Prostate gland (tissue), 2 donors: Measurements from ENCODE around the gene SLC11A1. TPM values are rescaled to one million over a fixed set of nuclear protein-coding genes. Genes with fewer than 3 reads are reported as not detected.
A peak's percentile ranks its signal among the peaks of the same experiment; 100 is the strongest.

Experiments
- DNase-seq: peaks from one replicate; pipeline ENCODE4 v3.0.0-alpha.2; 2019; ENCODE audit warnings: low spot score
- H3K27ac ChIP-seq, 2 donors: fragments of 200-600 bp; sonication (generic); 2 replicates each; pipeline ENCODE4 v1.5.1; 2017 to 2019
- H3K27me3 ChIP-seq: fragments of 200-600 bp; sonication (generic); replicated peaks from 2 replicates; pipeline ENCODE4 v1.5.1; 2019; ENCODE audit not compliant: insufficient read depth
- H3K36me3 ChIP-seq, 2 donors: fragments of 200-600 bp; sonication (generic); 1 replicate in 1 of 2; 2 replicates in 1 of 2; pipeline versions ENCODE4 v1.5.1 to v1.8.1; 2017 to 2019
- H3K4me1 ChIP-seq: fragments of 200-600 bp; sonication (generic); replicated peaks from 2 replicates; pipeline ENCODE4 v1.5.1; 2019
- H3K4me3 ChIP-seq, 2 donors: fragments of 200-600 bp; sonication (generic); 2 replicates each; pipeline ENCODE4 v1.5.1; 2017 to 2019
- H3K9me3 ChIP-seq: fragments of 200-600 bp; sonication (generic); 2 replicates; pipeline ENCODE4 v1.5.1; 2017
- CTCF ChIP-seq, 4 experiments: fragments of 200-600 bp in 2 of 4; fragments of 450-650 bp in 2 of 4; sonication (generic) in 2 of 4; IDR thresholded peaks; 1 replicate in 3 of 4; 2 replicates in 1 of 4; pipeline ENCODE4 v1.5.1; 2016 to 2019; ENCODE audit warnings: antibody characterized with exemption in 4 of 4, mild to moderate bottlenecking in 2 of 4, moderate library complexity in 2 of 4
- POLR2A ChIP-seq: fragments of 450-650 bp; IDR thresholded peaks from one replicate; pipeline ENCODE4 v1.6.1; 2016; ENCODE audit warnings: antibody characterized with exemption, mild to moderate bottlenecking
- POLR2AphosphoS5 ChIP-seq: sonication (generic); formaldehyde crosslinking; IDR thresholded peaks from one replicate; pipeline ENCODE4 v1.6.1; 2017; ENCODE audit warnings: antibody characterized with exemption
- WGBS: methylation state at CpG from one replicate; pipeline ENCODE4 v1.1.5; 2018; 5-methylcytosine and 5-hydroxymethylcytosine counted together
- intact Hi-C: fragments of 100-400 bp; cut with DNase I; formaldehyde crosslinking; loops from one replicate; pipeline ENCODE4 v1.14.2; 2022
- total RNA-seq, 2 donors: library from RNA; depleted of rRNA; stranded (reverse); fragments of >200 nt; gene quantifications; one replicate each; pipeline ENCODE4 v1.1.0, GENCODE V29; 2016

SLC11A1 gene
- total RNA-seq, 2 donors from 2014 or later = 10.8 to 11.4 TPM

- WGBS = 70% methylated on average over 17 of the region's 17 CpGs
- Histone ChIP-seq H3K9me3 (no peaks in the 10 kb centered on the region), H3K36me3 (no peaks in the 10 kb centered on the region), H3K27me3 (no peaks in the 10 kb centered on the region), H3K4me3 (peak overlapping the region; percentile 6 to 11), H3K27ac (peak overlapping the region in 1 of 2 donors; percentile 56), H3K4me1 (no peaks in the 10 kb centered on the region)
- no peak for DNase-seq
- TF ChIP-seq POLR2AphosphoS5 (no peak), POLR2A (no peak)
- intact Hi-C loops = loop anchor here (5.0 kb wide), 1 partner anchor 55 kb away; no protein-coding TSS in a partner anchor
Observed at GRCh38 chr2:218357236-218358177, 24.6 kb upstream of the SLC11A1 start.

- H3K4me1 ChIP-seq = no peaks in the 10 kb centered on the region
- no peak overlapping the region for H3K4me3 ChIP-seq
- intact Hi-C loops = no loop called here
- TF ChIP-seq POLR2A (no peak), CTCF (IDR thresholded peaks at IDR 0.05) (no peak), POLR2AphosphoS5 (no peak)
- H3K27ac ChIP-seq = no peak overlapping the region
- DNase-seq = no peak
- 95% methylated on average over 4 of the region's 4 CpGs for WGBS
- no peaks in the 10 kb centered on the region for H3K27me3 ChIP-seq
- H3K9me3 ChIP-seq = no peaks in the 10 kb centered on the region
- H3K36me3 ChIP-seq = no peaks in the 10 kb centered on the region
Observed at GRCh38 chr2:218360453-218360852, 21.6 kb upstream of the SLC11A1 start.

- DNase-seq = no peak
- intact Hi-C loops = no loop called here
- Histone ChIP-seq H3K9me3 (no peaks in the 10 kb centered on the region), H3K27ac (no peak overlapping the region), H3K36me3 (no peaks in the 10 kb centered on the region), H3K27me3 (no peaks in the 10 kb centered on the region), H3K4me1 (no peaks in the 10 kb centered on the region), H3K4me3 (no peak overlapping the region)
- WGBS = 92% methylated on average over 8 of the region's 8 CpGs
- TF ChIP-seq CTCF (IDR thresholded peaks at IDR 0.05) (no peak), POLR2AphosphoS5 (no peak), POLR2A (no peak)
Observed at GRCh38 chr2:218362606-218363005, 19.5 kb upstream of the SLC11A1 start.

GRCh38 chr2:218363736-218364135 lies 18.3 kb upstream of the SLC11A1 start:
- TF ChIP-seq POLR2AphosphoS5 (no peak), POLR2A (no peak), CTCF (IDR thresholded peaks at IDR 0.05) (no peak)
- DNase-seq = no peak
- H3K4me3 ChIP-seq = no peak overlapping the region
- intact Hi-C loops = no loop called here
- WGBS = 82% methylated on average over 3 of the region's 3 CpGs
- no peaks in the 10 kb centered on the region for H3K27me3 ChIP-seq
- H3K36me3 ChIP-seq = no peaks in the 10 kb centered on the region
- peaks cover 3% of the 10 kb centered on the region for H3K4me1 ChIP-seq
- no peak overlapping the region for H3K27ac ChIP-seq
- no peaks in the 10 kb centered on the region for H3K9me3 ChIP-seq

- WGBS = 84% methylated on average over 6 of the region's 6 CpGs
- intact Hi-C loops = no loop called here
- no peak overlapping the region for H3K4me3 ChIP-seq
- no peak for DNase-seq
- H3K27me3 ChIP-seq = no peaks in the 10 kb centered on the region
- TF ChIP-seq POLR2AphosphoS5 (no peak), CTCF (IDR thresholded peaks at IDR 0.05) (no peak)
- peaks cover 4% of the 10 kb centered on the region for H3K4me1 ChIP-seq
- H3K9me3 ChIP-seq = no peaks in the 10 kb centered on the region
- no peak overlapping the region for H3K27ac ChIP-seq
- H3K36me3 ChIP-seq = no peaks in the 10 kb centered on the region
Observed at GRCh38 chr2:218364196-218364595, 17.9 kb upstream of the SLC11A1 start.
